AG04449 (cell line): ENCODE data around the gene IGFBP3.
"Not testable (repeated sequence)": the region's sequence is repeated elsewhere in the genome, so short reads cannot be mapped to it uniquely, and the experiment has no call there.

Source experiments
- CTCF ChIA-PET: fragments of 350-600 bp; formaldehyde crosslinking; extraction: SDS; loops from one replicate; lab custom pipeline; 2021; ENCODE audit warnings: antibody characterized with exemption; lab: Yijun Ruan, JAX
- POLR2A ChIA-PET: fragments of 400-600, 350-600 bp; formaldehyde crosslinking; extraction: SDS; loops from one replicate; lab custom pipeline; 2020; ENCODE audit warnings: antibody characterized with exemption, inconsistent platforms; lab: Yijun Ruan, JAX
- DNase-seq: peaks from one replicate; pipeline ENCODE4 v3.0.0-alpha.2; 2010; ENCODE audit warnings: low read depth, low spot score
- H3K4me3 ChIP-seq: 2 replicates; pipeline ENCODE4 v1.5.1; 2011; ENCODE audit warnings: low read depth, mild to moderate bottlenecking, control low read depth, low read length
- CTCF ChIP-seq: IDR thresholded peaks from one replicate; pipeline ENCODE4 v1.5.1; 2011; ENCODE audit warnings: mild to moderate bottlenecking, moderate library complexity, low read length, control low read depth, inconsistent platforms; ENCODE audit not compliant: insufficient read depth; ENCODE audit errors: missing control alignments

Gene IGFBP3

GRCh38 chr7:45940939-45941338 is 19.9 kb upstream of the IGFBP3 start:
- no peak for TF ChIP-seq CTCF
- H3K4me3 ChIP-seq: no peak overlapping the region
- ChIA-PET POLR2A (no interaction called here), CTCF (interaction anchor here (1.4 kb wide), 1 partner anchor 18 kb away, joined by 5 read pairs; no protein-coding TSS in a partner anchor)
- DNase-seq: no peak

DNA sequence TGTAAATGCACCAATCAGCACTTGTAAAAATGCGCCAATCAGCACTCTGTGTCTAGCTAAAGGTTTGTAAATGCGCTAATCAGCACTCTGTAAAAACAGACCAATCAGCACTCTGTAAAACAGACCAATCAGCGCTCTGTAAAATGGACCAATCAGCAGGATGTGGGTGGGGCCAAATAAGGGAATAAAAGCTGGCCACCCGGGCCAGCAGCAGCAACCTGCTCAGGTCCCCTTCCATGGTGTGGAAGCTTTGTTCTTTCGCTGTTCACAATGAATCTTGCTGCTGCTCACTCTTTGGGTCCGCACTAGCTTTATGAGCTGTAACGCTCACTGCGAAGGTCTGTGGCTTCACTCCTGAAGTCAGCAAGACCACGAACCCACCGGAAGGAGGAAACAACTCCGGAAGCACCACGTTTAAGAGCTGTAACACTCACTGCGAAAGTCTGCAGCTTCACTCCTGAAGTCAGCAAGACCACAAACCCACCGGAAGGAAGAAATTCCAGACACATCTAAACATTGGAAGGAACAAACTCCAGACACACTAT is 19.2 kb upstream of the IGFBP3 start:
- H3K4me3 ChIP-seq, DNase-seq, POLR2A ChIA-PET: not testable (repeated sequence)
- CTCF ChIA-PET: interaction anchor here (1.4 kb wide), 1 partner anchor 18 kb away, joined by 5 read pairs; no protein-coding TSS in a partner anchor

DNA sequence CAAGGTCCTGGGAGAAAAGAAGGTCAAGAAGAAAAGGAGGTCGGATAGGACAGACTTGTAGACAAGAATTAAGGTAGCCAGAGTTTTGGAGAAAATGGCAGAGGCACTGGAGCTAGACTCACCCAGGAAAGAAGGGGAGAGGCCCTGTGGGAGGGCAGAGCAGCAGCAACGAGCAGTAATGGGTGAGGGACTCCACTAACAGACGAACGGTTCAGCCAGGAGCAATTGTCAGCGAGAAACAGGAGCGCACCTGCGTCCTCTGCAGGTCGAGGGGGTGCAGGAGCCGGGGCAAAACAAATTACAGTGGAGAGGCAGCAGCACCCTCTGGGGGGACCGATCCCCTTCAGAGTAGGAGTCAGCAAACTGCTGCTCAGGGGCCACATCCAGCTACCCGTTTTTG is 18.5 kb upstream of the IGFBP3 start:
- CTCF ChIA-PET: interaction anchor here (1.1 to 1.4 kb wide), 2 partner anchors 17 to 200 kb away, joined by 4 to 5 read pairs; no protein-coding TSS in a partner anchor
- POLR2A ChIA-PET: no interaction called here

GRCh38 chr7:45938626-45939302 is 17.7 kb upstream of the IGFBP3 start:
- DNase-seq: no peak
- ChIA-PET POLR2A (no interaction called here), CTCF (interaction anchor here (1.1 to 2.3 kb wide), 3 partner anchors 16 to 333 kb away, joined by 3 to 10 read pairs (median 4); no protein-coding TSS in a partner anchor)
- no peak overlapping the region for H3K4me3 ChIP-seq
- TF ChIP-seq CTCF: no peak

More for the DNA sequence above, 18.5 kb upstream of the IGFBP3 start:
- TF ChIP-seq CTCF: no peak
- no peak for DNase-seq
- H3K4me3 ChIP-seq: no peak overlapping the region

GRCh38 chr7:45937862-45938261 is 16.8 kb upstream of the IGFBP3 start:
- POLR2A ChIA-PET: no interaction called here
- no peak overlapping the region for H3K4me3 ChIP-seq
- TF ChIP-seq CTCF: no peak
- no peak for DNase-seq
- CTCF ChIA-PET: interaction anchor here (1.3 to 2.3 kb wide), 5 partner anchors 11 to 334 kb away, joined by 3 to 10 read pairs (median 3); no protein-coding TSS in a partner anchor

- CTCF ChIA-PET: interaction anchor here (1.3 to 2.3 kb wide), 5 partner anchors 11 to 335 kb away, joined by 3 to 10 read pairs (median 3); no protein-coding TSS in a partner anchor
- DNase-seq: no peak
- H3K4me3 ChIP-seq: no peak overlapping the region
- POLR2A ChIA-PET: no interaction called here
- no peak for TF ChIP-seq CTCF
Measured at GRCh38 chr7:45937301-45937700, 16.2 kb upstream of the IGFBP3 start.
